ENCODE data around the gene KIF3C. TPM values are rescaled to one million over a fixed set of nuclear protein-coding genes. Genes with fewer than 3 reads are reported as not detected.

Gene KIF3C
- total and polyA plus RNA-seq, 2 of the 8 experiments (the other 6 are each of a cell fraction or from before 2014, with no cell fraction given): 13.4 to 58.1 TPM

- no peak for TF ChIP-seq CHD7 (IDR thresholded peaks at IDR 0.05; ENCODE audit: insufficient replicate concordance, low read length)
- TF ChIP-seq USF2 (IDR thresholded peaks at IDR 0.05; ENCODE audit: low read length): no peak
- no peak for TF ChIP-seq GTF2F1 (IDR thresholded peaks at IDR 0.05; ENCODE audit: borderline replicate concordance, low read depth, low read length)
Observed at GRCh38 chr2:25996844-25997243, 14.5 kb upstream of the KIF3C start (continued).

Measured in H1 (cell line).